HG03064 (cell line): Measurements from ENCODE around the gene PHF23.

ENCODE experiments used
- ATAC-seq: cut with Tn5 transposase; IDR thresholded peaks from one replicate; pipeline ENCODE4 v1.9.1; 2021; ENCODE audit warnings: low read depth; ENCODE audit not compliant: unreplicated experiment

PHF23 gene

GRCh38 chr17:7207120-7208001 lies 31.9 kb downstream of the PHF23 start:
- no peak for ATAC-seq

- no peak for ATAC-seq
Measured at GRCh38 chr17:7205561-7205960, 33.7 kb downstream of the PHF23 start.

GRCh38 chr17:7204828-7205461 lies 34.3 kb downstream of the PHF23 start:
- ATAC-seq: peak; percentile 70

- ATAC-seq: no peak
Measured at GRCh38 chr17:7204336-7204735, 34.9 kb downstream of the PHF23 start.

GRCh38 chr17:7203391-7203790 lies 35.9 kb downstream of the PHF23 start:
- ATAC-seq: no peak

GRCh38 chr17:7196651-7197401 lies 42.4 kb downstream of the PHF23 start:
- ATAC-seq: no peak

GRCh38 chr17:7195971-7196370 lies 43.3 kb downstream of the PHF23 start:
- no peak for ATAC-seq

- no peak for ATAC-seq
Measured at GRCh38 chr17:7192271-7192937, 46.9 kb downstream of the PHF23 start.

GRCh38 chr17:7191571-7192270 lies 47.5 kb downstream of the PHF23 start:
- no peak for ATAC-seq

GRCh38 chr17:7191069-7191468 lies 48.2 kb downstream of the PHF23 start:
- ATAC-seq: no peak

GRCh38 chr17:7190276-7190917 lies 48.9 kb downstream of the PHF23 start:
- ATAC-seq: no peak

- ATAC-seq: no peak
Measured at GRCh38 chr17:7186241-7186640, 53.0 kb downstream of the PHF23 start.
